Left lung (tissue), 10 donors: ENCODE results near the gene ADIRF. TPM values are rescaled to one million over a fixed set of nuclear protein-coding genes. Genes with fewer than 3 reads are reported as not detected.

Experiments
- ATAC-seq: fragments of 200-7000 bp; cut with Tn5 transposase; one replicate; pipeline ENCODE4 v1.9.1; 2020; ENCODE audit warnings: moderate library complexity
- DNase-seq, 4 donors: peaks; one replicate each; pipeline ENCODE4 v3.0.0-alpha.2; 2013 to 2020
- H3K27ac ChIP-seq, 2 donors: fragments of 200-600 bp; sonication (generic) in 1 of 2; one replicate each; pipeline versions ENCODE4 v1.5.0 to v1.8.0; 2020 to 2021
- H3K27me3 ChIP-seq, 2 donors: fragments of 200-600 bp; sonication (generic) in 1 of 2; one replicate each; pipeline versions ENCODE4 v1.5.0 to v1.8.0; 2020 to 2021
- H3K36me3 ChIP-seq, 2 donors: fragments of 200-600 bp; sonication (generic) in 1 of 2; one replicate each; pipeline versions ENCODE4 v1.5.0 to v1.8.0; 2020 to 2021
- H3K4me1 ChIP-seq, 2 donors: fragments of 200-600 bp; one replicate each; pipeline ENCODE4 v1.8.0; 2021
- H3K4me3 ChIP-seq, 2 donors: fragments of 200-600 bp; sonication (generic) in 1 of 2; one replicate each; pipeline versions ENCODE4 v1.5.0 to v1.8.0; 2020 to 2021; ENCODE audit warnings: mild to moderate bottlenecking in 1 of 2
- H3K9me3 ChIP-seq, 2 donors: fragments of 200-600 bp; sonication (generic) in 1 of 2; one replicate each; pipeline versions ENCODE4 v1.5.0 to v1.8.0; 2020 to 2021
- CTCF ChIP-seq, 2 donors: fragments of 200-600 bp; sonication (generic) in 1 of 2; IDR thresholded peaks; one replicate each; pipeline versions ENCODE4 v1.5.0 to v1.8.0; 2021; ENCODE audit warnings: antibody characterized with exemption in 2 of 2
- intact Hi-C, 2 donors: fragments of 100-400 bp; cut with DNase I; formaldehyde crosslinking; loops; one replicate each; pipeline versions ENCODE4 v1.11.2 to v1.14.2; 2022
- polyA plus RNA-seq, 6 donors: library from polyadenylated mRNA; unstranded; fragments of 120-200 nt; gene quantifications; one replicate each; pipeline ENCODE4 v1.2.1, GENCODE V29; 2013; ENCODE audit not compliant: insufficient read length in 6 of 6
- total RNA-seq, 2 donors: library from RNA; stranded (reverse); fragmentation: NEBNext Ultra II Directional; extraction: Animal tissue kit (Norgen Biotek cat#: 25700); gene quantifications; one replicate each; pipeline ENCODE4 v1.2.1, GENCODE V29; 2021
- donor health status: DM: no; HTN: yes; CAD: no.
- donor health status: DM: no; HTN: no; CAD: no.

ADIRF gene
- total and polyA plus RNA-seq, 8 donors, result 8.0 to 94.1 (median 17.9) TPM

- intact Hi-C loops, result loop anchor here in 1 of 2 donors (10.0 kb wide), 1 partner anchor 148 kb away; no protein-coding TSS in a partner anchor
Observed at GRCh38 chr10:86956195-86956847, 12.0 kb upstream of the ADIRF start.

GRCh38 chr10:86956848-86957448 lies 11.3 kb upstream of the ADIRF start:
- peak overlapping the region; percentile 54 to 64 for H3K27ac ChIP-seq
- H3K36me3 ChIP-seq, result no peaks in the 10 kb centered on the region
- intact Hi-C loops, result loop anchor here in 1 of 2 donors (10.0 kb wide), 1 partner anchor 148 kb away; no protein-coding TSS in a partner anchor
- H3K9me3 ChIP-seq, result peaks cover 0 to 14% of the 10 kb centered on the region in 2 donors
- DNase-seq, result no peak
- no peak for ATAC-seq
- H3K4me3 ChIP-seq, result peak overlapping the region in 1 of 2 donors; percentile 41
- no peak for TF ChIP-seq CTCF (IDR thresholded peaks at IDR 0.05)
- H3K4me1 ChIP-seq, result peaks cover 22 to 37% of the 10 kb centered on the region in 2 donors
- H3K27me3 ChIP-seq, result peaks cover 0 to 4% of the 10 kb centered on the region in 2 donors

More at GRCh38 chr10:86956195-86956847, 12.0 kb upstream of the ADIRF start:
- Histone ChIP-seq H3K36me3 (no peaks in the 10 kb centered on the region), H3K9me3 (peaks cover 0 to 17% of the 10 kb centered on the region in 2 donors), H3K27me3 (peaks cover 0 to 4% of the 10 kb centered on the region in 2 donors), H3K4me1 (peaks cover 22 to 37% of the 10 kb centered on the region in 2 donors), H3K4me3 (peak overlapping the region; percentile 11 to 41), H3K27ac (peak overlapping the region; percentile 54 to 64)
- TF ChIP-seq CTCF (IDR thresholded peaks at IDR 0.05), result no peak
- no peak for ATAC-seq
- DNase-seq, result no peak

- DNase-seq (no peak), ATAC-seq (no peak)
- peaks cover 0 to 4% of the 10 kb centered on the region in 2 donors for H3K27me3 ChIP-seq
- H3K4me1 ChIP-seq, result peaks cover 22 to 37% of the 10 kb centered on the region in 2 donors
- peak within 1 kb of the TSS in 1 of 2 donors; percentile 41 for H3K4me3 ChIP-seq
- H3K36me3 ChIP-seq, result no peaks in the 10 kb centered on the region
- peak within 1 kb of the TSS; percentile 54 to 64 for H3K27ac ChIP-seq
- intact Hi-C loops, result loop anchor here in 1 of 2 donors (10.0 kb wide), 1 partner anchor 147 kb away; no protein-coding TSS in a partner anchor
- peaks cover 0 to 8% of the 10 kb centered on the region in 2 donors for H3K9me3 ChIP-seq
- TF ChIP-seq CTCF (IDR thresholded peaks at IDR 0.05), result no peak
Observed at GRCh38 chr10:86957471-86958115, 10.7 kb upstream of the ADIRF start, which contains the start of gene MMRN2. MMRN2 (minus strand) TSS chr10:86957615; CDS start chr10:86957541, 74 bp downstream.

- intact Hi-C loops, result loop anchor here in 1 of 2 donors (10.0 kb wide), 1 partner anchor 146 kb away; no protein-coding TSS in a partner anchor
- peaks cover 0 to 4% of the 10 kb centered on the region in 2 donors for H3K27me3 ChIP-seq
- H3K4me1 ChIP-seq, result peaks cover 22 to 37% of the 10 kb centered on the region in 2 donors
- peak within 1 kb of the TSS in 1 of 2 donors; percentile 41 for H3K4me3 ChIP-seq
- H3K27ac ChIP-seq, result peak within 1 kb of the TSS; percentile 54 to 64
- TF ChIP-seq CTCF (IDR thresholded peaks at IDR 0.05), result no peak
- peaks cover 0 to 2% of the 10 kb centered on the region in 2 donors for H3K9me3 ChIP-seq
- H3K36me3 ChIP-seq, result no peaks in the 10 kb centered on the region
- DNase-seq (peak in 1 of 4 donors; percentile 71), ATAC-seq (no peak)
Observed at GRCh38 chr10:86958116-86958900, 10.0 kb upstream of the ADIRF start, which contains the start of gene SNCG. SNCG (plus strand) TSS chr10:86958599; CDS start chr10:86958698, 99 bp downstream.
